CD4-positive, alpha-beta T cell treated with Interleukin-17A for 4 hours (primary cell): ENCODE measurements around the gene RNF17.
"Not testable (repeated sequence)": the region's sequence is repeated elsewhere in the genome, so short reads cannot be mapped to it uniquely, and the experiment has no call there.

Experiments
- DNase-seq: peaks from one replicate; pipeline ENCODE4 v3.0.0-alpha.2; 2020; ENCODE audit warnings: mixed read lengths

RNF17 gene

GRCh38 chr13:24745861-24746617 lies 17.9 kb upstream of the RNF17 start:
- no peak for DNase-seq

- no peak for DNase-seq
Observed at GRCh38 chr13:24746618-24747247, 17.2 kb upstream of the RNF17 start.

GRCh38 chr13:24747248-24748060 lies 16.5 kb upstream of the RNF17 start:
- no peak for DNase-seq

- no peak for DNase-seq
Observed at GRCh38 chr13:24748061-24748400, 15.9 kb upstream of the RNF17 start.

GRCh38 chr13:24759197-24759596 lies 4.8 kb upstream of the RNF17 start:
- DNase-seq: no peak

- DNase-seq: no peak
Observed at GRCh38 chr13:24764276-24764630, 284 bp downstream of the RNF17 start.

GRCh38 chr13:24777171-24777570 lies 13.2 kb downstream of the RNF17 start:
- DNase-seq: no peak

GRCh38 chr13:24784319-24784718 lies 20.4 kb downstream of the RNF17 start:
- no peak for DNase-seq

GRCh38 chr13:24788538-24788937 lies 24.6 kb downstream of the RNF17 start:
- DNase-seq: no peak

- DNase-seq: no peak
Observed at GRCh38 chr13:24802074-24802473, 38.1 kb downstream of the RNF17 start.

- no peak for DNase-seq
Observed at GRCh38 chr13:24821207-24821606, 57.2 kb downstream of the RNF17 start.

- no peak for DNase-seq
Observed at GRCh38 chr13:24822640-24823039, 58.7 kb downstream of the RNF17 start.

GRCh38 chr13:24823122-24823710 lies 59.2 kb downstream of the RNF17 start:
- not testable (repeated sequence) for DNase-seq

GRCh38 chr13:24827799-24828198 lies 63.8 kb downstream of the RNF17 start:
- no peak for DNase-seq

GRCh38 chr13:24834902-24835510 lies 71.0 kb downstream of the RNF17 start:
- no peak for DNase-seq

- DNase-seq: not testable (repeated sequence)
Observed at GRCh38 chr13:24837528-24837927, 73.6 kb downstream of the RNF17 start.

GRCh38 chr13:24842549-24843274 lies 78.7 kb downstream of the RNF17 start:
- DNase-seq: no peak

GRCh38 chr13:24851546-24851945 lies 87.6 kb downstream of the RNF17 start:
- no peak for DNase-seq

GRCh38 chr13:24854311-24854710 lies 90.3 kb downstream of the RNF17 start:
- no peak for DNase-seq

- DNase-seq: no peak
Observed at GRCh38 chr13:24858953-24859352, 95.0 kb downstream of the RNF17 start.

- DNase-seq: no peak
Observed at GRCh38 chr13:24860770-24861169, 96.8 kb downstream of the RNF17 start.

- no peak for DNase-seq
Observed at GRCh38 chr13:24861617-24862362, 97.8 kb downstream of the RNF17 start.
